ENCODE results near the gene CSNK2A2. TPM values are rescaled to one million over a fixed set of nuclear protein-coding genes. Genes with fewer than 3 reads are reported as not detected.

The CSNK2A2 gene
- total and polyA plus RNA-seq, 8 donors, result 55.5 to 84.6 (median 73.8) TPM

DNA sequence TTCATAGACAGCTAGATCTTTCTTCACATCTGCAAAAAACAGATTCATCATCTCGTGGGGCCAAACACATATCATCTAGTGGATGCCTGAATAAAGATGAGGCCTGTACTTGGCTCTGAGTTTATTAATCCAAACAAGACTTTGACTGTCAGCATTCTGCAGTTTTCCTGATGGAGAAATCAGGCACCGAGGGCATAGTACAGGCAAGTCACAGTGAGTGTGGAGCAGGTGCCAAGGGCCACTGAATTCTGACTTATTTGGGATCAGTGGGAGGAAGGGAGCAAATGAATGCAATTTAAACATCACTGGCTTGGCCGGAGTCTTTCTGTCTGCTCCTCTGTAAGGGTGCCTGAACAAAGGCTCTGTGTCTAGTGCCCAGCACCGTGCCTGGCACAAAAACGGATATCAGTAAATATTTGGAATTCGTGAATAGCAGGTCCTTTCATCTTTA lies 69.7 kb downstream of the CSNK2A2 start:
- no peaks in the 10 kb centered on the region for H3K27me3 ChIP-seq
- no peaks in the 10 kb centered on the region for H3K9me3 ChIP-seq
- TF ChIP-seq, protein P1, sequence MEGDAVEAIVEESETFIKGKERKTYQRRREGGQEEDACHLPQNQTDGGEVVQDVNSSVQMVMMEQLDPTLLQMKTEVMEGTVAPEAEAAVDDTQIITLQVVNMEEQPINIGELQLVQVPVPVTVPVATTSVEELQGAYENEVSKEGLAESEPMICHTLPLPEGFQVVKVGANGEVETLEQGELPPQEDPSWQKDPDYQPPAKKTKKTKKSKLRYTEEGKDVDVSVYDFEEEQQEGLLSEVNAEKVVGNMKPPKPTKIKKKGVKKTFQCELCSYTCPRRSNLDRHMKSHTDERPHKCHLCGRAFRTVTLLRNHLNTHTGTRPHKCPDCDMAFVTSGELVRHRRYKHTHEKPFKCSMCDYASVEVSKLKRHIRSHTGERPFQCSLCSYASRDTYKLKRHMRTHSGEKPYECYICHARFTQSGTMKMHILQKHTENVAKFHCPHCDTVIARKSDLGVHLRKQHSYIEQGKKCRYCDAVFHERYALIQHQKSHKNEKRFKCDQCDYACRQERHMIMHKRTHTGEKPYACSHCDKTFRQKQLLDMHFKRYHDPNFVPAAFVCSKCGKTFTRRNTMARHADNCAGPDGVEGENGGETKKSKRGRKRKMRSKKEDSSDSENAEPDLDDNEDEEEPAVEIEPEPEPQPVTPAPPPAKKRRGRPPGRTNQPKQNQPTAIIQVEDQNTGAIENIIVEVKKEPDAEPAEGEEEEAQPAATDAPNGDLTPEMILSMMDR (IDR thresholded peaks at IDR 0.05), result no peak
- H3K27ac ChIP-seq, result peak overlapping the region; percentile 85 to 90
- H3K4me3 ChIP-seq, result peak overlapping the region; percentile 81 to 86
- no peak for ATAC-seq
- peaks cover 27 to 51% of the 10 kb centered on the region in 2 donors for H3K4me1 ChIP-seq
- intact Hi-C loops (cut with DNase I), result loop anchor here in 1 of 2 donors (10.0 kb wide), 1 partner anchor 103 kb away; the partner anchor contains the start of gene MMP15
- no peaks in the 10 kb centered on the region for H3K36me3 ChIP-seq
- DNase-seq, result no peak

DNA sequence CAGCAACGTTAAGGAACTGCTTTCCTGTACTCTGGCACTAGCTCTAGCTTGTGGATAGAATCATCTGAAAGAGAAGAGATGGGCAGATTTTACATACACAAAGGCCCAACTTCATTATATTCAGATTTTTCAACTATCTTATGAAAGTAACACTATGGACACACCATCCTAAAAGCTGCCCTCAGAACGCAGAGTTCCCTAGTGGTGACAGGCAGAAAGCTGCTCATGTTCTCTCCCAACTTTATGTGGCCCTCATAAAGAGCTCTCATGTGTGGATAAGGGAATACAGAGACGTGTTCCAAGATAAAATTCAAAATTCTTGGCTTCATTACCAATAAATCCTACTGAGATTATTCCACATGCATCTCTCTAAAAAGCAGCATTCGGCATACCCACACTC lies 70.3 kb downstream of the CSNK2A2 start:
- intact Hi-C loops (cut with DNase I), result loop anchor here in 1 of 2 donors (10.0 kb wide), 1 partner anchor 103 kb away; the partner anchor contains the start of gene MMP15
- TF ChIP-seq, protein P1 (IDR thresholded peaks at IDR 0.05), result no peak
- Histone ChIP-seq H3K4me3 (peak overlapping the region in 1 of 2 donors; percentile 81), H3K27ac (peak overlapping the region; percentile 75 to 90), H3K36me3 (no peaks in the 10 kb centered on the region), H3K9me3 (no peaks in the 10 kb centered on the region), H3K27me3 (no peaks in the 10 kb centered on the region), H3K4me1 (peaks cover 27 to 56% of the 10 kb centered on the region in 2 donors)
- ATAC-seq (no peak), DNase-seq (no peak)

DNA sequence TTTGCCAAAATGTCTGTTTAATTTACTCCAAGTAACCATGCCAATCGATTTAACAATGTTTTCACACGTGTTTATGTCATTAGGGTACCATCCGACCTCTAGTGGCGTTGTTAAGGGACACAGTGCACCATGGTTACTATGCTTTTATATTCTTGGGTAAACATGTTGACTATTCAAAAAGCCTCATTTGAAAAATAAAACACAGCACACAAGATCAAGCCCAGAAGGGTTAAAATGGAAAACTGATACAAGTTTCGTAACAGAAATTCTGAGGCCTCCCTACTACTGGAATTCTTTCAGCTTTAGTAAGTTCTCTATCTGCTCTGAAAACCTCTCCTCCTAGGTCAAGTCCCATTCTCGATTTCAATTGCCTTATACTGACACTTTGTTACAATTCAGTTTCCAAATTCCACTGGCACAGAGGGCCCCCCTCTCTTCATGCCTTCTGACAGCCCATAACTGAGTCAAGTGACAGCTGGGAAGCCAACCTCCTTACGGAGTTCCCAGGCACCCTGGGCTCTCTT lies 70.8 kb downstream of the CSNK2A2 start:
- Histone ChIP-seq H3K4me3 (peak overlapping the region in 1 of 2 donors; percentile 81), H3K27ac (peak overlapping the region; percentile 65 to 75), H3K4me1 (peaks cover 27 to 58% of the 10 kb centered on the region in 2 donors), H3K36me3 (no peaks in the 10 kb centered on the region), H3K27me3 (no peaks in the 10 kb centered on the region), H3K9me3 (no peaks in the 10 kb centered on the region)
- ATAC-seq, result peak; percentile 1
- TF ChIP-seq, protein P1 (IDR thresholded peaks at IDR 0.05), result no peak
- DNase-seq, result peak in 2 of 4 donors; percentile 73 to 85
- intact Hi-C loops (cut with DNase I), result loop anchor here in 1 of 2 donors (10.0 kb wide), 1 partner anchor 102 kb away; the partner anchor contains the start of gene MMP15

DNA sequence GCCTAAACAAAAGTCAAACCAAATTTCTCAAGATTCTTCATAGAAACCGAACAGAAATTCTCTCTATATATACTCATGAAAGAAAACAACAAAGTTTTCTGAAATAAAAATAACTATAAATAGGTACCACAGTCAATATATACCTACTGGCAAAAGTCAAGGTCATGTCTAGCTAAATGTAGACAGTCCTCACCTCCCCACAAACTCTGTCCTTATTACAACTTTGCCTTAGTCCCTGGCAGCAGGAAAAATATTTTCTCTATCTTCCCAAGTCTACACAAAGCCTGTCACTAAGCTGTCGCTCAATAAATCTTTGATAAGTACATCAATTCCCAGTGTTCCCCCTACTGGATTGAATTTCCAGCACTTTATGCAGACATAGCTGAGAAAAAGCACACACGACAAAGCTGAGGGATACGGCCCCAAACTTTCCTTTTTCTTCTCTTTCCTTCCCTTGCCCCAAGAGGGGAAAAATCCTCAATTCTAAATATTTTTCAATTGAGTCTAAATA lies 71.4 kb downstream of the CSNK2A2 start:
- Histone ChIP-seq H3K36me3 (no peaks in the 10 kb centered on the region), H3K9me3 (no peaks in the 10 kb centered on the region), H3K4me3 (no peak overlapping the region), H3K4me1 (peaks cover 29 to 64% of the 10 kb centered on the region in 2 donors), H3K27me3 (no peaks in the 10 kb centered on the region), H3K27ac (peak overlapping the region; percentile 65 to 75)
- intact Hi-C loops (cut with DNase I), result loop anchor here in 1 of 2 donors (10.0 kb wide), 1 partner anchor 102 kb away; the partner anchor contains the start of gene MMP15
- TF ChIP-seq, protein P1 (IDR thresholded peaks at IDR 0.05), result no peak
- ATAC-seq, result no peak
- DNase-seq, result no peak

DNA sequence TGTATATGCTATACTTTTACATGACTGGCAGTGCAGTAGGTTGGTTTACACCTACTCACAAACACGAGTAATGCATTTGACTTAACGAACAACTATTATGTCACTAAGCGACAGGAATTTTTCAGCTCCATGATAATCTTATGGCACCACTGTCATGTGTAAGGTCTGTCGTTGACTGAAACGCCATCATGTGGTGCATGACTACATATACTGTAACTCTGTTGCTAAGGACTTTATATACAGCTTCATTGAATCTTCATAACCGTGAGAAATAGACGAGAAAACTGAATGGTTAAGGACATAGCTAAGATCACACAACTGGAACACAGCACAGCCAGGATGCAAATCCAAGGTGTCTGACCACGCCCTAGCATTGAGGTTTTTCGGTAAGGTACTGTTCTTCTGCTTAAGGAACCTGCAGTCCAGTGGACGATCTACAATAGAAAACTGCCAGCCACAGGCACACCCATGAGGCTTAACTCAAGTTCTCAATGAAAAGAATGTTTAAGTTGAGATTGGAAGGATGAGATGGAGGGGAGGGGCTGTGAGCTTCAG lies 72.0 kb downstream of the CSNK2A2 start:
- peaks cover 35 to 70% of the 10 kb centered on the region in 2 donors for H3K4me1 ChIP-seq
- intact Hi-C loops (cut with DNase I), result loop anchor here in 1 of 2 donors (10.0 kb wide), 1 partner anchor 101 kb away; the partner anchor contains the start of gene MMP15

More for the DNA sequence above, 72.0 kb downstream of the CSNK2A2 start:
- H3K27ac ChIP-seq, result no peak overlapping the region
- H3K4me3 ChIP-seq, result no peak overlapping the region
- ATAC-seq (no peak), DNase-seq (no peak)
- H3K9me3 ChIP-seq, result no peaks in the 10 kb centered on the region
- no peaks in the 10 kb centered on the region for H3K36me3 ChIP-seq
- no peaks in the 10 kb centered on the region for H3K27me3 ChIP-seq
- TF ChIP-seq, protein P1 (IDR thresholded peaks at IDR 0.05), result no peak
